SU-DHL-6 (cell line): ENCODE data around the gene DIP2C.

Experiments used
- CTCF ChIP-seq: fragments of 200-600 bp; sonication (generic); IDR thresholded peaks from one replicate; pipeline ENCODE4 v1.5.1; 2017; ENCODE audit warnings: antibody characterized with exemption, mild to moderate bottlenecking, low read length, moderate library complexity; ENCODE audit not compliant: insufficient read depth, poor library complexity, severe bottlenecking
- EZH2phosphoT487 ChIP-seq: fragments of 200-600 bp; sonication (generic), shearing (Covaris generic); conservative IDR thresholded peaks from 2 replicates; pipeline ENCODE4 v1.6.1; 2018; ENCODE audit warnings: mild to moderate bottlenecking, antibody characterized with exemption, low read length, moderate library complexity, mixed read lengths

GRCh38 chr10:555682-556350 lies 133.7 kb downstream of the DIP2C start:
- TF ChIP-seq CTCF (no peak), EZH2phosphoT487 (no peak)
